Fibroblast of lung (primary cell): Measurements from ENCODE around the gene AKAP13.

Experiments used
- EZH2 ChIP-seq: IDR thresholded peaks from 2 replicates; pipeline ENCODE4 v1.5.1; 2012; ENCODE audit warnings: low read length, control low read depth, mild to moderate bottlenecking; ENCODE audit errors: missing control alignments
- TF ChIP-seq, protein P1 (sequence below), 2 donors: IDR thresholded peaks in 1 of 2; conservative IDR thresholded peaks in 1 of 2; 1 replicate in 1 of 2; 2 replicates in 1 of 2; pipeline ENCODE4 v1.5.1; 2011 to 2012; ENCODE audit warnings: low read length in 2 of 2, control low read depth in 1 of 2, inconsistent platforms in 1 of 2, low read depth in 1 of 2, mild to moderate bottlenecking in 1 of 2

DNA sequence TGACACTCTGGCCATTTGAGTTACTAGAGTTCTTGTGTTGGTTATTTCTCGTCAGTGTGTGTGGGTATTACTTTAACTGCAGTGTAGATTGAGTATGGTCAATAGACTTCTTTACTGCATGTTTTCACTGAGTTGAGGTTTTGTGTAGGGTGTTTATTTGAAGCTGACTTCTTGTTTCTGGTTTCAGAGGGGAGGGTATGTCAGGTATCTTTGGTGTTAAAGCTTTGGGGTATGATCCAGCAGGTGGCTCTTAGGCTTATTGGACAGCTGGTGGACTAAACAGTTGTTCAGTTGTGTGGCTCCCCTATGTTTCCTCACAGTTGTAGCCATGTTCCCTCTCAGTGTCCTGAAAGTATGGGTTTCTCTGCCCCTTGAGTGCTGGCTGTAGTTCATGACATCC is 72.0 kb downstream of the AKAP13 start:
- TF ChIP-seq, protein P1, sequence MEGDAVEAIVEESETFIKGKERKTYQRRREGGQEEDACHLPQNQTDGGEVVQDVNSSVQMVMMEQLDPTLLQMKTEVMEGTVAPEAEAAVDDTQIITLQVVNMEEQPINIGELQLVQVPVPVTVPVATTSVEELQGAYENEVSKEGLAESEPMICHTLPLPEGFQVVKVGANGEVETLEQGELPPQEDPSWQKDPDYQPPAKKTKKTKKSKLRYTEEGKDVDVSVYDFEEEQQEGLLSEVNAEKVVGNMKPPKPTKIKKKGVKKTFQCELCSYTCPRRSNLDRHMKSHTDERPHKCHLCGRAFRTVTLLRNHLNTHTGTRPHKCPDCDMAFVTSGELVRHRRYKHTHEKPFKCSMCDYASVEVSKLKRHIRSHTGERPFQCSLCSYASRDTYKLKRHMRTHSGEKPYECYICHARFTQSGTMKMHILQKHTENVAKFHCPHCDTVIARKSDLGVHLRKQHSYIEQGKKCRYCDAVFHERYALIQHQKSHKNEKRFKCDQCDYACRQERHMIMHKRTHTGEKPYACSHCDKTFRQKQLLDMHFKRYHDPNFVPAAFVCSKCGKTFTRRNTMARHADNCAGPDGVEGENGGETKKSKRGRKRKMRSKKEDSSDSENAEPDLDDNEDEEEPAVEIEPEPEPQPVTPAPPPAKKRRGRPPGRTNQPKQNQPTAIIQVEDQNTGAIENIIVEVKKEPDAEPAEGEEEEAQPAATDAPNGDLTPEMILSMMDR (conservative IDR thresholded peaks at IDR 0.05 in 1 of 2, IDR thresholded peaks at IDR 0.05 in 1 of 2; ENCODE audit: low read depth in 1 of 2, low read length in 2 of 2), result no peak
- no peak for TF ChIP-seq EZH2
